OCI-LY1 (cell line): ENCODE results near the gene AMH.

Source experiments
- H2AFZ ChIP-seq: fragments of 200-600 bp; sonication (generic), shearing (Covaris generic); 2 replicates; pipeline ENCODE4 v1.6.0; 2014; ENCODE audit warnings: antibody characterized with exemption, mild to moderate bottlenecking, low read length
- H3F3A ChIP-seq: fragments of 200-600 bp; sonication (generic), shearing (Covaris generic); 2 replicates; pipeline ENCODE4 v1.6.0; 2014; ENCODE audit warnings: mild to moderate bottlenecking, antibody characterized with exemption, low read length, moderate library complexity; ENCODE audit not compliant: insufficient read depth
- H3K27ac ChIP-seq: fragments of 200-600 bp; sonication (generic); 2 replicates; pipeline ENCODE4 v1.5.1; 2014; ENCODE audit warnings: low read length, mixed run types, mild to moderate bottlenecking, low read depth; ENCODE audit not compliant: poor library complexity, severe bottlenecking
- H3K27me3 ChIP-seq: fragments of 200-600 bp; sonication (generic); 2 replicates; pipeline ENCODE4 v1.6.0; 2014; ENCODE audit warnings: antibody characterized with exemption, mild to moderate bottlenecking, low read length, moderate library complexity; ENCODE audit not compliant: insufficient read depth
- H3K36me3 ChIP-seq: fragments of 200-600 bp; sonication (generic); 2 replicates; pipeline ENCODE4 v1.6.1; 2014; ENCODE audit warnings: mild to moderate bottlenecking, antibody characterized with exemption, low read length, moderate library complexity, mixed read lengths; ENCODE audit not compliant: insufficient read depth
- H3K4me1 ChIP-seq: fragments of 200-600 bp; sonication (generic); 2 replicates; pipeline ENCODE4 v1.5.1; 2014; ENCODE audit warnings: mild to moderate bottlenecking, low read length, moderate library complexity; ENCODE audit not compliant: insufficient read depth, severe bottlenecking
- H3K4me2 ChIP-seq: fragments of 200-600 bp; sonication (generic), shearing (Covaris generic); 2 replicates; pipeline ENCODE4 v1.6.1; 2014; ENCODE audit warnings: low read length
- H3K4me3 ChIP-seq: fragments of 200-600 bp; sonication (generic); 2 replicates; pipeline ENCODE4 v1.5.1; 2014; ENCODE audit warnings: low read length, low read depth, mild to moderate bottlenecking, mixed read lengths; ENCODE audit not compliant: poor library complexity, severe bottlenecking
- H3K79me2 ChIP-seq: fragments of 200-600 bp; shearing (Covaris generic); 2 replicates; pipeline ENCODE4 v1.6.1; 2016; ENCODE audit warnings: mixed run types, low read length, mixed read lengths; ENCODE audit not compliant: insufficient read depth
- H3K9ac ChIP-seq: fragments of 200-600 bp; sonication (generic), shearing (Covaris generic); 2 replicates; pipeline ENCODE4 v1.6.1; 2014; ENCODE audit warnings: mild to moderate bottlenecking, low read length, mixed read lengths
- H3K9me2 ChIP-seq: fragments of 200-600 bp; sonication (generic), shearing (Covaris generic); 2 replicates; pipeline ENCODE4 v1.6.1; 2014; ENCODE audit warnings: low read depth, mild to moderate bottlenecking, low read length, mixed read lengths
- H3K9me3 ChIP-seq: fragments of 200-600 bp; shearing (Covaris generic); 2 replicates; pipeline ENCODE4 v1.6.1; 2014; ENCODE audit warnings: low read length, mixed read lengths
- H4K20me1 ChIP-seq: fragments of 200-600 bp; sonication (generic), shearing (Covaris generic); 2 replicates; pipeline ENCODE4 v1.6.0; 2016; ENCODE audit warnings: mild to moderate bottlenecking, low read length; ENCODE audit not compliant: insufficient read depth
- CTCF ChIP-seq: fragments of 200-600 bp; sonication (generic), shearing (Covaris generic); IDR thresholded peaks from 2 replicates; pipeline ENCODE4 v1.5.1; 2017; ENCODE audit warnings: mild to moderate bottlenecking, antibody characterized with exemption, low read length, moderate library complexity, mixed read lengths
- EZH2 ChIP-seq: fragments of 200-600 bp; sonication (generic), shearing (Covaris generic); IDR thresholded peaks from 2 replicates; pipeline ENCODE4 v1.8.0; 2017; ENCODE audit warnings: borderline replicate concordance, mixed run types, mild to moderate bottlenecking, antibody characterized with exemption, low read length, moderate library complexity, mixed read lengths

AMH gene

GRCh38 chr19:2226051-2226839, 22.9 kb upstream of the AMH start:
- Histone ChIP-seq H3K9me3 (no peaks in the 10 kb centered on the region), H3K27me3 (no peaks in the 10 kb centered on the region), H3K4me2 (no peak overlapping the region), H3K79me2 (no peaks in the 10 kb centered on the region), H3K36me3 (peaks cover 47% of the 10 kb centered on the region), H3F3A (no peaks in the 10 kb centered on the region), H3K27ac (no peak overlapping the region), H3K4me1 (peaks cover 65% of the 10 kb centered on the region), H2AFZ (no peak overlapping the region), H3K9ac (no peak overlapping the region), H3K4me3 (no peak overlapping the region), H3K9me2 (no peaks in the 10 kb centered on the region), H4K20me1 (no peaks in the 10 kb centered on the region)
- no peak for TF ChIP-seq EZH2
- TF ChIP-seq CTCF: no peak

GRCh38 chr19:2226840-2227360, 22.2 kb upstream of the AMH start:
- H3K36me3 ChIP-seq: peaks cover 48% of the 10 kb centered on the region
- H3F3A ChIP-seq: no peaks in the 10 kb centered on the region
- H3K4me3 ChIP-seq: peak overlapping the region; percentile 36
- no peaks in the 10 kb centered on the region for H3K9me2 ChIP-seq
- H2AFZ ChIP-seq: no peak overlapping the region
- H4K20me1 ChIP-seq: no peaks in the 10 kb centered on the region
- peaks cover 65% of the 10 kb centered on the region for H3K4me1 ChIP-seq
- H3K27me3 ChIP-seq: no peaks in the 10 kb centered on the region
- H3K27ac ChIP-seq: peak overlapping the region; percentile 92
- H3K4me2 ChIP-seq: peak overlapping the region; percentile 62
- TF ChIP-seq EZH2 (no peak), CTCF (no peak)
- no peaks in the 10 kb centered on the region for H3K79me2 ChIP-seq
- H3K9me3 ChIP-seq: no peaks in the 10 kb centered on the region
- H3K9ac ChIP-seq: peak overlapping the region; percentile 49; the same call in 1 of the 2 replicates

GRCh38 chr19:2227415-2228156, 21.5 kb upstream of the AMH start:
- H3K4me1 ChIP-seq: peaks cover 65% of the 10 kb centered on the region
- TF ChIP-seq CTCF (no peak; the same call in 1 of the 2 replicates), EZH2 (no peak)
- H4K20me1 ChIP-seq: no peaks in the 10 kb centered on the region
- H3K9ac ChIP-seq: peak overlapping the region; percentile 86
- H3F3A ChIP-seq: no peaks in the 10 kb centered on the region
- no peaks in the 10 kb centered on the region for H3K27me3 ChIP-seq
- no peaks in the 10 kb centered on the region for H3K9me2 ChIP-seq
- peak overlapping the region; percentile 57 for H3K4me3 ChIP-seq
- peak overlapping the region; percentile 87 for H3K4me2 ChIP-seq
- peaks cover 49% of the 10 kb centered on the region for H3K36me3 ChIP-seq
- peak overlapping the region; percentile 92 for H3K27ac ChIP-seq
- no peaks in the 10 kb centered on the region for H3K79me2 ChIP-seq
- no peaks in the 10 kb centered on the region for H3K9me3 ChIP-seq
- no peak overlapping the region for H2AFZ ChIP-seq
